Ovary (tissue), 9 donors: ENCODE data around the gene HCN4. TPM values are rescaled to one million over a fixed set of nuclear protein-coding genes. Genes with fewer than 3 reads are reported as not detected.
A peak's percentile ranks its signal among the peaks of the same experiment; 100 is the strongest.

Experiments
- DNase-seq, 5 donors: peaks; one replicate each; pipeline ENCODE4 v3.0.0-alpha.2; 2019 to 2020
- H3K27ac ChIP-seq, 2 donors: fragments of 200-600 bp; one replicate each; pipeline versions ENCODE4 v1.5.1 to v1.8.0; 2019 to 2022
- H3K27me3 ChIP-seq: fragments of 200-600 bp; one replicate; pipeline ENCODE4 v1.8.0; 2022
- H3K36me3 ChIP-seq: fragments of 200-600 bp; sonication (generic); one replicate; pipeline ENCODE4 v1.5.1; 2019
- H3K4me1 ChIP-seq: one replicate; pipeline ENCODE4 v1.8.1; 2013; ENCODE audit warnings: mild to moderate bottlenecking, moderate library complexity; ENCODE audit not compliant: insufficient read depth
- H3K4me3 ChIP-seq: fragments of 200-600 bp; sonication (generic); one replicate; pipeline ENCODE4 v1.5.1; 2017
- H3K9me3 ChIP-seq, 2 donors: fragments of 200-600 bp in 1 of 2; sonication (generic) in 1 of 2; one replicate each; pipeline versions ENCODE4 v1.5.1 to v1.8.1; 2013 to 2019; ENCODE audit warnings: mild to moderate bottlenecking in 1 of 2, moderate library complexity in 1 of 2
- CTCF ChIP-seq, 3 donors: fragments of 450-650 bp in 2 of 3; fragments of 200-600 bp in 1 of 3; IDR thresholded peaks; one replicate each; pipeline versions ENCODE4 v1.5.1 to v1.8.0; 2016 to 2022; ENCODE audit warnings: antibody characterized with exemption in 3 of 3, mild to moderate bottlenecking in 1 of 3
- EP300 ChIP-seq: sonication (generic); formaldehyde crosslinking; IDR thresholded peaks from one replicate; pipeline ENCODE4 v1.6.1; 2017; ENCODE audit warnings: antibody characterized with exemption
- POLR2A ChIP-seq: fragments of 450-650 bp; IDR thresholded peaks from one replicate; pipeline ENCODE4 v1.6.1; 2017; ENCODE audit warnings: antibody characterized with exemption, mild to moderate bottlenecking, moderate library complexity
- WGBS, 3 donors: extraction: QIAGEN DNeasy Blood & Tissue Kit in 1 of 3; methylation state at CpG; one replicate each; pipeline versions ENCODE4 v1.1.5 to v1.1.7; 2013 to 2017; 5-methylcytosine and 5-hydroxymethylcytosine counted together
- intact Hi-C, 4 donors: fragments of 100-400 bp; cut with DNase I; formaldehyde crosslinking; loops; one replicate each; pipeline versions ENCODE4 v1.11.0 to v1.15.1; 2022 to 2023
- polyA plus RNA-seq, 2 donors: library from polyadenylated mRNA; stranded (reverse); fragments of 200-250 nt in 1 of 2; fragments of 350-450 nt in 1 of 2; fragmentation: Illumina TruSeq in 1 of 2; extraction: RNeasy Lipid Tissue Mini Kit (QIAGEN cat#74804) in 1 of 2; gene quantifications; one replicate each; pipeline ENCODE4 v1.2.3, GENCODE V29; 2013 to 2014
- total RNA-seq, 7 donors: library from RNA; depleted of rRNA in 2 of 7; stranded (reverse); fragments of >200 nt in 2 of 7; fragmentation: NEBNext Ultra II Directional in 3 of 7; extraction: Animal tissue kit (Norgen Biotek cat#: 25700) in 3 of 7; gene quantifications; one replicate each; pipeline versions ENCODE4 v1.1.0 to v1.2.4, GENCODE V29; 2016 to 2023
- donor health status: DM: no; HTN: no; CAD: no; lungs with moderate emphysema.
- donor health status: DM: no; HTN: no; CAD: no.
- donor health status: Bipolar disorder and iron deficiency.
- donor health status: DM: yes; HTN: yes; CAD: no.
- donor health status: DM: no; HTN: no; CAD: no.
- donor health status: DM: yes; HTN: yes; CAD: no.

Gene HCN4
- total and polyA plus RNA-seq, 9 donors: 0.03 TPM; not detected in 8

- Histone ChIP-seq H3K4me3 (no peak overlapping the region), H3K9me3 (no peaks in the 10 kb centered on the region), H3K27me3 (no peaks in the 10 kb centered on the region), H3K36me3 (no peaks in the 10 kb centered on the region), H3K4me1 (no peaks in the 10 kb centered on the region), H3K27ac (no peak overlapping the region)
- intact Hi-C loops: no loop called here
- no peak for DNase-seq
- 76 to 80% (median 79%) methylated on average over 2 of the region's 2 CpGs for WGBS, 3 donors
- no peak for TF ChIP-seq EP300
- no peak for TF ChIP-seq POLR2A
- no peak for TF ChIP-seq CTCF (IDR thresholded peaks at IDR 0.05)
These were observed 85.3 kb downstream of the HCN4 start for GRCh38 chr15:73283366-73283962.

GRCh38 chr15:73282567-73283365 is 86.0 kb downstream of the HCN4 start:
- TF ChIP-seq POLR2A: no peak
- DNase-seq: no peak
- intact Hi-C loops: no loop called here

GRCh38 chr15:73275862-73276261 is 92.9 kb downstream of the HCN4 start:
- intact Hi-C loops: no loop called here
- no peaks in the 10 kb centered on the region for H3K27me3 ChIP-seq
- TF ChIP-seq CTCF (IDR thresholded peaks at IDR 0.05): no peak
- TF ChIP-seq POLR2A: no peak
- no peak for TF ChIP-seq EP300
- H3K27ac ChIP-seq: no peak overlapping the region
- H3K4me1 ChIP-seq: no peaks in the 10 kb centered on the region
- H3K4me3 ChIP-seq: no peak overlapping the region
- no peak for DNase-seq
- H3K36me3 ChIP-seq: no peaks in the 10 kb centered on the region
- H3K9me3 ChIP-seq: no peaks in the 10 kb centered on the region

More at GRCh38 chr15:73282567-73283365, 86.0 kb downstream of the HCN4 start:
- H3K9me3 ChIP-seq: no peaks in the 10 kb centered on the region
- no peak overlapping the region for H3K27ac ChIP-seq
- WGBS, 3 donors: 79 to 84% (median 84%) methylated on average over 8 of the region's 8 CpGs
- H3K4me3 ChIP-seq: no peak overlapping the region
- H3K36me3 ChIP-seq: no peaks in the 10 kb centered on the region
- H3K27me3 ChIP-seq: no peaks in the 10 kb centered on the region
- H3K4me1 ChIP-seq: no peaks in the 10 kb centered on the region

GRCh38 chr15:73273181-73274002 is 95.4 kb downstream of the HCN4 start:
- DNase-seq: peak; percentile 39 to 61 (median 40)
- 36 to 39% (median 39%) methylated on average over 5 of the region's 5 CpGs for whole genome bisulfite sequencing, 3 donors
- TF ChIP-seq CTCF (IDR thresholded peaks at IDR 0.05) (peak; percentile 44 to 61 (median 47)), EP300 (no peak)
- no peaks in the 10 kb centered on the region for H3K36me3 ChIP-seq
- no peaks in the 10 kb centered on the region for H3K9me3 ChIP-seq
- H3K4me1 ChIP-seq: no peaks in the 10 kb centered on the region
- intact Hi-C loops: no loop called here
- no peak overlapping the region for H3K4me3 ChIP-seq
- H3K27ac ChIP-seq: no peak overlapping the region
- no peaks in the 10 kb centered on the region for H3K27me3 ChIP-seq
